GM12878 (cell line): Measurements from ENCODE around the gene CYB5D1. TPM values are rescaled to one million over a fixed set of nuclear protein-coding genes. Genes with fewer than 3 reads are reported as not detected.

Experiments used
- CBX5 ChIP-seq: sonication (generic); IDR thresholded peaks from 2 replicates; pipeline ENCODE4 v1.6.1; 2016; ENCODE audit warnings: low read depth, moderate library complexity, mild to moderate bottlenecking, inconsistent platforms
- KAT2A ChIP-seq: conservative IDR thresholded peaks from 2 replicates; pipeline ENCODE4 v1.6.1; 2011; ENCODE audit warnings: low read depth, low read length; ENCODE audit not compliant: control insufficient read depth
- MXI1 ChIP-seq: fragments of 150-350 bp; IDR thresholded peaks from 2 replicates; pipeline ENCODE4 v1.6.1; 2011; ENCODE audit warnings: low read depth, mild to moderate bottlenecking, inconsistent platforms, low read length, improper control_type of control experiment
- NBN ChIP-seq: fragments of 450-650 bp; IDR thresholded peaks from 2 replicates; pipeline ENCODE4 v1.6.1; 2016
- NR2F1 ChIP-seq: fragments of 450-650 bp; conservative IDR thresholded peaks from 2 replicates; pipeline ENCODE4 v1.6.1; 2017; ENCODE audit warnings: mild to moderate bottlenecking
- POLR2A ChIP-seq: IDR thresholded peaks from 2 replicates; pipeline ENCODE4 v1.6.1; 2011; ENCODE audit warnings: low read depth, mild to moderate bottlenecking, low read length
- RB1 ChIP-seq: fragments of 450-650 bp; formaldehyde crosslinking; IDR thresholded peaks from 2 replicates; pipeline ENCODE4 v1.6.1; 2017; ENCODE audit warnings: mild to moderate bottlenecking, borderline replicate concordance
- SIX5 ChIP-seq: IDR thresholded peaks from 2 replicates; pipeline ENCODE4 v1.6.1; 2011; ENCODE audit warnings: mild to moderate bottlenecking, low read depth, low read length, moderate library complexity; ENCODE audit not compliant: severe bottlenecking
- SP1 ChIP-seq: IDR thresholded peaks from one replicate; pipeline ENCODE4 v1.6.1; 2011; ENCODE audit warnings: low read depth, low read length
- STAT1 ChIP-seq: fragments of 450-650 bp; conservative IDR thresholded peaks from 2 replicates; pipeline ENCODE4 v1.6.1; 2014; ENCODE audit warnings: antibody characterized with exemption, mild to moderate bottlenecking
- TCF7 ChIP-seq: IDR thresholded peaks from 2 replicates; pipeline ENCODE4 v1.6.1; 2014; ENCODE audit warnings: antibody characterized with exemption, borderline replicate concordance
- WRNIP1 ChIP-seq: IDR thresholded peaks from 2 replicates; pipeline ENCODE4 v1.6.1; 2011; ENCODE audit warnings: low read depth, low read length, improper control_type of control experiment, borderline replicate concordance
- ZNF217 ChIP-seq: fragments of 450-650 bp; IDR thresholded peaks from 2 replicates; pipeline ENCODE4 v1.6.1; 2017; ENCODE audit warnings: antibody characterized with exemption, mild to moderate bottlenecking
- ZNF592 ChIP-seq: fragments of 450-650 bp; IDR thresholded peaks from 2 replicates; pipeline ENCODE4 v1.6.1; 2017; ENCODE audit warnings: mild to moderate bottlenecking, moderate library complexity
- ZSCAN29 ChIP-seq: fragments of 450-650 bp; IDR thresholded peaks from 2 replicates; pipeline ENCODE4 v1.6.1; 2017; ENCODE audit warnings: mild to moderate bottlenecking, moderate library complexity
- polyA plus RNA-seq, 11 experiments: library from polyadenylated mRNA; depleted of rRNA in 4 of 11; unstranded in 6 of 11; stranded (reverse) in 5 of 11; fragments of >200 nt; fragmentation: Nextera tagmentation in 4 of 11; fragmentation: Illumina TruSeq in 1 of 11; extraction: Ambion mirVana in 4 of 11; extraction: Trizol in 1 of 11; gene quantifications; 1 replicate in 1 of 11; 2 replicates in 10 of 11; pipeline versions ENCODE4 v1.2.1 to v1.2.3, GENCODE V29; 2011 to 2016; ENCODE audit warnings: inconsistent platforms in 2 of 11, missing spikeins in 2 of 11, low read depth in 1 of 11
- total RNA-seq, 4 experiments: library from RNA; depleted of rRNA in 3 of 4; stranded (reverse); fragments of >200 nt in 3 of 4; fragmentation: Illumina TruSeq in 1 of 4; extraction: Trizol in 1 of 4; gene quantifications; 2 replicates each; pipeline versions ENCODE4 v1.2.1 to v1.2.3, GENCODE V29; 2013 to 2021
- TF ChIP-seq, protein P1 (sequence below): fragments of 450-650 bp; IDR thresholded peaks from 2 replicates; pipeline ENCODE4 v1.6.1; 2018; ENCODE audit warnings: borderline replicate concordance, mild to moderate bottlenecking; ENCODE audit not compliant: partially characterized antibody
- TF ChIP-seq, protein P2 (sequence below): IDR thresholded peaks from 2 replicates; pipeline ENCODE4 v1.6.1; 2012; ENCODE audit warnings: low read depth, low read length, improper control_type of control experiment
- TF ChIP-seq, protein P3 (sequence below): fragments of 450-650 bp; IDR thresholded peaks from 2 replicates; pipeline ENCODE4 v1.6.1; 2018; ENCODE audit warnings: mild to moderate bottlenecking, low read depth, moderate library complexity; ENCODE audit not compliant: partially characterized antibody

The CYB5D1 gene
- total and polyA plus RNA-seq, 10 of the 15 experiments (the other 5 are each of a cell fraction or from before 2014, with no cell fraction given), result 1.6 to 8.7 (median 6.4) TPM

DNA sequence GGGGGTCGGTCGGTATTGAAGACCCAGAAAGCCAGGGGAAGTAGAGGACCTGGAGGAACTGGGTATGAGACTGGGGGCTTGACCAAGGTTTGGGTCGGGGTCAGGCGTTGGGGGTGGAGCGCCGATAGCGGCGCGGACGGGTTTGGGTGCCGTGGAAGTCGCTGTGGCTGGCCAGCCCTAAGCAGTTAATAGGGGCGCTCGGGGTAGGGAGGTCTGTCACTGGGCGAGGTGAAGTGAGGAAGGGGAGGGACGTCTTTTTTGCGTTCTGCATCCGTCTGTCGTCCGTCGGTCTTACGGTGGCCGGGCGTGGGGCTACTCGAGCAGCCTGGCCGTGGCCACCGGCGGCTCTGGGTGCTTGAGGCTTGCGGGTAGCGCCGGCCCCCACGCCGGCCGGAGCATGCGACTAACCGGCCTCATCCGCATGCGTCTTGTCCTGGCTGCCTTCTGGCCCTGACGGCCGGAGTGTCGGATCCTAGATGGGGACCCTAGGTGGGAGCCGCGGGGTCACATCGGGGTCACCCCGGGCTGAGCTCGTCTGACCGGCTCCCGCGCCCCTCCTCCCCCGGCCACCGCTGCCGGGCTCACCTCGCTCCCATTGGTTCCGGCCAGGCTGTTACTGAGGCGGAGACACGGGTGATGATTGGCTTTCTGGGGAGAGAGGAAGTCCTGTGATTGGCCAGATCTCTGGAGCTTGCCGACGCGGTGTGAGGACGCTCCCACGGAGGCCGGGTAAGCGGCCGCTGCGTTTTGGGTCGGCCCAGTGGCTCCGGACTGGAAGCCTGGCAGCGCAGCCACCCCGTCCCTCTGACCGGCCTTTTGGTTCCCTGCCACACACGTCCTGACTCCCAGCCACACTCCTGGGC lies 13.3 kb upstream of the CYB5D1 start (continued):
- peak; percentile 91 for TF ChIP-seq SP1
- no peak for TF ChIP-seq STAT1
- TF ChIP-seq, protein P1, sequence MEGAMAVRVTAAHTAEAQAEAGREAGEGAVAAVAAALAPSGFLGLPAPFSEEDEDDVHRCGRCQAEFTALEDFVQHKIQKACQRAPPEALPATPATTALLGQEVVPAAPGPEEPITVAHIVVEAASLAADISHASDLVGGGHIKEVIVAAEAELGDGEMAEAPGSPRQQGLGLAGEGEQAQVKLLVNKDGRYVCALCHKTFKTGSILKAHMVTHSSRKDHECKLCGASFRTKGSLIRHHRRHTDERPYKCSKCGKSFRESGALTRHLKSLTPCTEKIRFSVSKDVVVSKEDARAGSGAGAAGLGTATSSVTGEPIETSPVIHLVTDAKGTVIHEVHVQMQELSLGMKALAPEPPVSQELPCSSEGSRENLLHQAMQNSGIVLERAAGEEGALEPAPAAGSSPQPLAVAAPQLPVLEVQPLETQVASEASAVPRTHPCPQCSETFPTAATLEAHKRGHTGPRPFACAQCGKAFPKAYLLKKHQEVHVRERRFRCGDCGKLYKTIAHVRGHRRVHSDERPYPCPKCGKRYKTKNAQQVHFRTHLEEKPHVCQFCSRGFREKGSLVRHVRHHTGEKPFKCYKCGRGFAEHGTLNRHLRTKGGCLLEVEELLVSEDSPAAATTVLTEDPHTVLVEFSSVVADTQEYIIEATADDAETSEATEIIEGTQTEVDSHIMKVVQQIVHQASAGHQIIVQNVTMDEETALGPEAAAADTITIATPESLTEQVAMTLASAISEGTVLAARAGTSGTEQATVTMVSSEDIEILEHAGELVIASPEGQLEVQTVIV, result no peak
- no peak for TF ChIP-seq NBN
- TF ChIP-seq TCF7, result no peak
- TF ChIP-seq, protein P2, sequence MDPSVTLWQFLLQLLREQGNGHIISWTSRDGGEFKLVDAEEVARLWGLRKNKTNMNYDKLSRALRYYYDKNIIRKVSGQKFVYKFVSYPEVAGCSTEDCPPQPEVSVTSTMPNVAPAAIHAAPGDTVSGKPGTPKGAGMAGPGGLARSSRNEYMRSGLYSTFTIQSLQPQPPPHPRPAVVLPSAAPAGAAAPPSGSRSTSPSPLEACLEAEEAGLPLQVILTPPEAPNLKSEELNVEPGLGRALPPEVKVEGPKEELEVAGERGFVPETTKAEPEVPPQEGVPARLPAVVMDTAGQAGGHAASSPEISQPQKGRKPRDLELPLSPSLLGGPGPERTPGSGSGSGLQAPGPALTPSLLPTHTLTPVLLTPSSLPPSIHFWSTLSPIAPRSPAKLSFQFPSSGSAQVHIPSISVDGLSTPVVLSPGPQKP, result no peak
- TF ChIP-seq ZSCAN29, result no peak
- TF ChIP-seq POLR2A, result peak; percentile 68
- TF ChIP-seq, protein P3, sequence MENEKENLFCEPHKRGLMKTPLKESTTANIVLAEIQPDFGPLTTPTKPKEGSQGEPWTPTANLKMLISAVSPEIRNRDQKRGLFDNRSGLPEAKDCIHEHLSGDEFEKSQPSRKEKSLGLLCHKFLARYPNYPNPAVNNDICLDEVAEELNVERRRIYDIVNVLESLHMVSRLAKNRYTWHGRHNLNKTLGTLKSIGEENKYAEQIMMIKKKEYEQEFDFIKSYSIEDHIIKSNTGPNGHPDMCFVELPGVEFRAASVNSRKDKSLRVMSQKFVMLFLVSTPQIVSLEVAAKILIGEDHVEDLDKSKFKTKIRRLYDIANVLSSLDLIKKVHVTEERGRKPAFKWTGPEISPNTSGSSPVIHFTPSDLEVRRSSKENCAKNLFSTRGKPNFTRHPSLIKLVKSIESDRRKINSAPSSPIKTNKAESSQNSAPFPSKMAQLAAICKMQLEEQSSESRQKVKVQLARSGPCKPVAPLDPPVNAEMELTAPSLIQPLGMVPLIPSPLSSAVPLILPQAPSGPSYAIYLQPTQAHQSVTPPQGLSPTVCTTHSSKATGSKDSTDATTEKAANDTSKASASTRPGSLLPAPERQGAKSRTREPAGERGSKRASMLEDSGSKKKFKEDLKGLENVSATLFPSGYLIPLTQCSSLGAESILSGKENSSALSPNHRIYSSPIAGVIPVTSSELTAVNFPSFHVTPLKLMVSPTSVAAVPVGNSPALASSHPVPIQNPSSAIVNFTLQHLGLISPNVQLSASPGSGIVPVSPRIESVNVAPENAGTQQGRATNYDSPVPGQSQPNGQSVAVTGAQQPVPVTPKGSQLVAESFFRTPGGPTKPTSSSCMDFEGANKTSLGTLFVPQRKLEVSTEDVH, result peak; percentile 1
- TF ChIP-seq WRNIP1, result no peak
- TF ChIP-seq MXI1, result no peak
- no peak for TF ChIP-seq ZNF592
- TF ChIP-seq RB1, result no peak
- no peak for TF ChIP-seq KAT2A
- TF ChIP-seq CBX5, result no peak
- TF ChIP-seq SIX5, result peak; percentile 12
- peak; percentile 96 for TF ChIP-seq NR2F1
- no peak for TF ChIP-seq ZNF217
